Esophagus squamous epithelium (tissue), 4 donors: ENCODE measurements around the gene MYO1B.

Source experiments
- POLR2A ChIP-seq, 4 donors: fragments of 450-650 bp; IDR thresholded peaks; one replicate each; pipeline ENCODE4 v1.6.1; 2017; ENCODE audit warnings: antibody characterized with exemption in 4 of 4, mild to moderate bottlenecking in 4 of 4, moderate library complexity in 3 of 4
- TF ChIP-seq, protein P1 (sequence below), 6 experiments: fragments of 450-650 bp in 4 of 6; fragments of 200-600 bp in 2 of 6; sonication (generic) in 2 of 6; IDR thresholded peaks; one replicate each; pipeline ENCODE4 v1.5.1; 2016 to 2019; ENCODE audit warnings: antibody characterized with exemption in 6 of 6, mild to moderate bottlenecking in 4 of 6, moderate library complexity in 4 of 6

DNA sequence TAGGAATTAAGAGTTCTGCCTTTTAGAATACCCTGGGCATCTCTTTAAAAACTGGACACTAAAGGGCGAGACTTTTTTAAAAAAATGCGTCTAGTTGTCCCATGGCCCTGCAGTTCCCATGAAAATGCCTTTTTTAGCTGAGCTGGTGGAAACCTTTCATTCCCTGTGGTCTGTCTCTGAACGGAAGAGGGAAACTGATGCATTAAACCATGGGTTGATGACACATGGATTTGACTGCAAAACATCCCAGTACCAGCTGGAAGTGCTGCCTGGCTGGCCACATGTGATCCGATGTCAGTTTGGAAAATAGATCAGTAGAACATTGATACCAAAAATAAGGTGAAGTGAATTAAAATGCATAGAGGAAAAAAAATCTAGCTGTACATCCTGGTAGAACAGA lies 129.2 kb downstream of the MYO1B start:
- no peak for TF ChIP-seq POLR2A (IDR thresholded peaks at IDR 0.05)
- TF ChIP-seq, protein P1, sequence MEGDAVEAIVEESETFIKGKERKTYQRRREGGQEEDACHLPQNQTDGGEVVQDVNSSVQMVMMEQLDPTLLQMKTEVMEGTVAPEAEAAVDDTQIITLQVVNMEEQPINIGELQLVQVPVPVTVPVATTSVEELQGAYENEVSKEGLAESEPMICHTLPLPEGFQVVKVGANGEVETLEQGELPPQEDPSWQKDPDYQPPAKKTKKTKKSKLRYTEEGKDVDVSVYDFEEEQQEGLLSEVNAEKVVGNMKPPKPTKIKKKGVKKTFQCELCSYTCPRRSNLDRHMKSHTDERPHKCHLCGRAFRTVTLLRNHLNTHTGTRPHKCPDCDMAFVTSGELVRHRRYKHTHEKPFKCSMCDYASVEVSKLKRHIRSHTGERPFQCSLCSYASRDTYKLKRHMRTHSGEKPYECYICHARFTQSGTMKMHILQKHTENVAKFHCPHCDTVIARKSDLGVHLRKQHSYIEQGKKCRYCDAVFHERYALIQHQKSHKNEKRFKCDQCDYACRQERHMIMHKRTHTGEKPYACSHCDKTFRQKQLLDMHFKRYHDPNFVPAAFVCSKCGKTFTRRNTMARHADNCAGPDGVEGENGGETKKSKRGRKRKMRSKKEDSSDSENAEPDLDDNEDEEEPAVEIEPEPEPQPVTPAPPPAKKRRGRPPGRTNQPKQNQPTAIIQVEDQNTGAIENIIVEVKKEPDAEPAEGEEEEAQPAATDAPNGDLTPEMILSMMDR (IDR thresholded peaks at IDR 0.05): no peak
